Measurements from ENCODE around the gene HIBADH.

The HIBADH gene

GRCh38 chr7:27703181-27703580 lies 40.5 kb upstream of the HIBADH start:
- Histone ChIP-seq H3K4me3 (ENCODE audit: control insufficient read depth in 1 of 7, extremely low read depth in 1 of 7, insufficient read depth in 4 of 7, low read depth in 2 of 7, low read length in 6 of 7) (no peak overlapping the region), H3K27me3 (replicated peaks in 2 of 5; ENCODE audit: control insufficient read depth in 4 of 5, insufficient read depth in 5 of 5, low read length in 4 of 5) (no peaks in the 10 kb centered on the region), H3K36me3 (ENCODE audit: control insufficient read depth in 4 of 4, insufficient read depth in 4 of 4, low read length in 3 of 4) (no peaks in the 10 kb centered on the region), H3K27ac (ENCODE audit: insufficient read depth in 1 of 2, low read depth in 1 of 2, low read length in 2 of 2, poor library complexity in 1 of 2, severe bottlenecking in 2 of 2) (no peak overlapping the region), H3K4me1 (ENCODE audit: control extremely low read depth in 1 of 4, control insufficient read depth in 4 of 4, insufficient read depth in 4 of 4, low read length in 3 of 4) (peaks cover 0 to under 1% (median 0%) of the 10 kb centered on the region in 4 experiments), H3K9me3 (ENCODE audit: control extremely low read depth in 1 of 5, control insufficient read depth in 4 of 5, insufficient read depth in 2 of 5, low read depth in 1 of 5, low read length in 4 of 5) (no peaks in the 10 kb centered on the region)
- ChIA-PET POLR2A (no interaction called here), CTCF (interaction anchor here (0.9 kb wide), 1 partner anchor 17 kb away, joined by 3 read pairs; no protein-coding TSS in a partner anchor)
- WGBS (ENCODE audit: insufficient coverage), result no CpG with 5 or more reads among the region's 1 CpG
- no peak for DNase-seq

- no peaks in the 10 kb centered on the region for H3K36me3 ChIP-seq (ENCODE audit: control insufficient read depth in 4 of 4, insufficient read depth in 4 of 4, low read length in 3 of 4)
- POLR2A ChIA-PET, result no interaction called here
- CTCF ChIA-PET, result no interaction called here
- H3K4me3 ChIP-seq (ENCODE audit: control insufficient read depth in 1 of 7, extremely low read depth in 1 of 7, insufficient read depth in 4 of 7, low read depth in 2 of 7, low read length in 6 of 7), result no peak overlapping the region
- no peaks in the 10 kb centered on the region for H3K9me3 ChIP-seq (ENCODE audit: control extremely low read depth in 1 of 5, control insufficient read depth in 4 of 5, insufficient read depth in 2 of 5, low read depth in 1 of 5, low read length in 4 of 5)
- H3K27ac ChIP-seq (ENCODE audit: insufficient read depth in 1 of 2, low read depth in 1 of 2, low read length in 2 of 2, poor library complexity in 1 of 2, severe bottlenecking in 2 of 2), result no peak overlapping the region
- H3K27me3 ChIP-seq (replicated peaks in 2 of 5; ENCODE audit: control insufficient read depth in 4 of 5, insufficient read depth in 5 of 5, low read length in 4 of 5), result no peaks in the 10 kb centered on the region
- peaks cover 0 to 12% (median 6%) of the 10 kb centered on the region in 4 experiments for H3K4me1 ChIP-seq (ENCODE audit: control extremely low read depth in 1 of 4, control insufficient read depth in 4 of 4, insufficient read depth in 4 of 4, low read length in 3 of 4)
- DNase-seq, result no peak
- 100% methylated on average over 3 of the region's 6 CpGs for WGBS (ENCODE audit: insufficient coverage)
These were observed 37.8 kb upstream of the HIBADH start for GRCh38 chr7:27700501-27700900.

DNA sequence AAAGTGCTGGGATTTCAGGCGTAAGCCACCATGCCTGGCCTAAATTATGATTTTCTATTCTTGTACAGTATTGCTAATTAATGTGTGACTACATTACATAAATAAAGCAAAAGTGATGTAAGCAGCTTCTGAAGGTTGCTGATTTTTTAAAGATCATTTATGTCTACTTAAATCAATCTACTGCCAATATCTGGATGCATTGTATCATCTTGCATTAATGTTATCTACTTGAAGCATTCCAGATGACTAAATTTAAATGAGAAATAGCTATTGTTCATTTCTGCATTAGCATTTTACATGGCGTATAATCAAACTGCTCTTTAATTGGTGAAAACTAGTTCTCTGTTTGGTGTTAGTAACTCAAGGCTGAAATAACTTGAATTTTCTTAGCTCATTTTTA lies 37.1 kb upstream of the HIBADH start:
- no peaks in the 10 kb centered on the region for H3K36me3 ChIP-seq (ENCODE audit: control insufficient read depth in 4 of 4, insufficient read depth in 4 of 4, low read length in 3 of 4)
- H3K4me1 ChIP-seq (ENCODE audit: control extremely low read depth in 1 of 4, control insufficient read depth in 4 of 4, insufficient read depth in 4 of 4, low read length in 3 of 4), result peaks cover 0 to 12% (median 6%) of the 10 kb centered on the region in 4 experiments
- no peak overlapping the region for H3K27ac ChIP-seq (ENCODE audit: insufficient read depth in 1 of 2, low read depth in 1 of 2, low read length in 2 of 2, poor library complexity in 1 of 2, severe bottlenecking in 2 of 2)
- no peak for DNase-seq
- WGBS (ENCODE audit: insufficient coverage), result no CpG with 5 or more reads among the region's 2 CpGs
- no peak overlapping the region for H3K4me3 ChIP-seq (ENCODE audit: control insufficient read depth in 1 of 7, extremely low read depth in 1 of 7, insufficient read depth in 4 of 7, low read depth in 2 of 7, low read length in 6 of 7)
- ChIA-PET POLR2A (no interaction called here), CTCF (interaction anchor here (1.3 kb wide), 1 partner anchor 75 kb away, joined by 4 read pairs; no protein-coding TSS in a partner anchor)
- H3K27me3 ChIP-seq (replicated peaks in 2 of 5; ENCODE audit: control insufficient read depth in 4 of 5, insufficient read depth in 5 of 5, low read length in 4 of 5), result no peaks in the 10 kb centered on the region
- H3K9me3 ChIP-seq (ENCODE audit: control extremely low read depth in 1 of 5, control insufficient read depth in 4 of 5, insufficient read depth in 2 of 5, low read depth in 1 of 5, low read length in 4 of 5), result no peaks in the 10 kb centered on the region

GRCh38 chr7:27697861-27698430 lies 35.3 kb upstream of the HIBADH start:
- no peak overlapping the region for H3K27ac ChIP-seq (ENCODE audit: insufficient read depth in 1 of 2, low read depth in 1 of 2, low read length in 2 of 2, poor library complexity in 1 of 2, severe bottlenecking in 2 of 2)
- no peak overlapping the region for H3K4me3 ChIP-seq (ENCODE audit: control insufficient read depth in 1 of 7, extremely low read depth in 1 of 7, insufficient read depth in 4 of 7, low read depth in 2 of 7, low read length in 6 of 7)
- peaks cover 0 to 19% (median 6%) of the 10 kb centered on the region in 4 experiments for H3K4me1 ChIP-seq (ENCODE audit: control extremely low read depth in 1 of 4, control insufficient read depth in 4 of 4, insufficient read depth in 4 of 4, low read length in 3 of 4)
- peak; percentile 5 to 67 (median 58) for DNase-seq
- POLR2A ChIA-PET, result no interaction called here
- no peaks in the 10 kb centered on the region for H3K27me3 ChIP-seq (replicated peaks in 2 of 5; ENCODE audit: control insufficient read depth in 4 of 5, insufficient read depth in 5 of 5, low read length in 4 of 5)
- H3K36me3 ChIP-seq (ENCODE audit: control insufficient read depth in 4 of 4, insufficient read depth in 4 of 4, low read length in 3 of 4), result no peaks in the 10 kb centered on the region
- CTCF ChIA-PET, result interaction anchor here (1.3 kb wide), 1 partner anchor 9 kb away, joined by 3 read pairs; no protein-coding TSS in a partner anchor
- H3K9me3 ChIP-seq (ENCODE audit: control extremely low read depth in 1 of 5, control insufficient read depth in 4 of 5, insufficient read depth in 2 of 5, low read depth in 1 of 5, low read length in 4 of 5), result no peaks in the 10 kb centered on the region
- 45% methylated on average over 3 of the region's 3 CpGs for WGBS (ENCODE audit: insufficient coverage)

GRCh38 chr7:27695096-27695495 lies 32.4 kb upstream of the HIBADH start:
- Histone ChIP-seq H3K4me1 (ENCODE audit: control extremely low read depth in 1 of 4, control insufficient read depth in 4 of 4, insufficient read depth in 4 of 4, low read length in 3 of 4) (peaks cover 0 to 19% (median 6%) of the 10 kb centered on the region in 4 experiments), H3K9me3 (ENCODE audit: control extremely low read depth in 1 of 5, control insufficient read depth in 4 of 5, insufficient read depth in 2 of 5, low read depth in 1 of 5, low read length in 4 of 5) (no peaks in the 10 kb centered on the region), H3K27ac (ENCODE audit: insufficient read depth in 1 of 2, low read depth in 1 of 2, low read length in 2 of 2, poor library complexity in 1 of 2, severe bottlenecking in 2 of 2) (no peak overlapping the region), H3K36me3 (ENCODE audit: control insufficient read depth in 4 of 4, insufficient read depth in 4 of 4, low read length in 3 of 4) (no peaks in the 10 kb centered on the region), H3K27me3 (replicated peaks in 2 of 5; ENCODE audit: control insufficient read depth in 4 of 5, insufficient read depth in 5 of 5, low read length in 4 of 5) (no peaks in the 10 kb centered on the region), H3K4me3 (ENCODE audit: control insufficient read depth in 1 of 7, extremely low read depth in 1 of 7, insufficient read depth in 4 of 7, low read depth in 2 of 7, low read length in 6 of 7) (no peak overlapping the region)
- ChIA-PET CTCF (no interaction called here), POLR2A (no interaction called here)
- no peak for DNase-seq
- WGBS (ENCODE audit: insufficient coverage), result 100% methylated on average over 2 of the region's 4 CpGs

GRCh38 chr7:27693794-27694193 lies 31.1 kb upstream of the HIBADH start:
- ChIA-PET POLR2A (interaction anchor here (0.6 kb wide), 1 partner anchor 158 kb away, joined by 3 read pairs; no protein-coding TSS in a partner anchor), CTCF (interaction anchor here (0.6 kb wide), 1 partner anchor 228 kb away, joined by 3 read pairs; no protein-coding TSS in a partner anchor)
- DNase-seq, result no peak

GRCh38 chr7:27690649-27691048 lies 28.0 kb upstream of the HIBADH start:
- no peak overlapping the region for H3K27ac ChIP-seq (ENCODE audit: insufficient read depth in 1 of 2, low read depth in 1 of 2, low read length in 2 of 2, poor library complexity in 1 of 2, severe bottlenecking in 2 of 2)
- no peaks in the 10 kb centered on the region for H3K36me3 ChIP-seq (ENCODE audit: control insufficient read depth in 4 of 4, insufficient read depth in 4 of 4, low read length in 3 of 4)
- ChIA-PET CTCF (interaction anchor here (0.7 kb wide), 1 partner anchor 330 kb away, joined by 3 read pairs; no protein-coding TSS in a partner anchor), POLR2A (no interaction called here)
- H3K9me3 ChIP-seq (ENCODE audit: control extremely low read depth in 1 of 5, control insufficient read depth in 4 of 5, insufficient read depth in 2 of 5, low read depth in 1 of 5, low read length in 4 of 5), result peaks cover 0 to 5% (median 0%) of the 10 kb centered on the region in 5 experiments
- H3K4me3 ChIP-seq (ENCODE audit: control insufficient read depth in 1 of 7, extremely low read depth in 1 of 7, insufficient read depth in 4 of 7, low read depth in 2 of 7, low read length in 6 of 7), result no peak overlapping the region
- peaks cover 0 to 7% (median 0%) of the 10 kb centered on the region in 4 experiments for H3K4me1 ChIP-seq (ENCODE audit: control extremely low read depth in 1 of 4, control insufficient read depth in 4 of 4, insufficient read depth in 4 of 4, low read length in 3 of 4)
- H3K27me3 ChIP-seq (replicated peaks in 2 of 5; ENCODE audit: control insufficient read depth in 4 of 5, insufficient read depth in 5 of 5, low read length in 4 of 5), result no peaks in the 10 kb centered on the region
- DNase-seq, result no peak

More at GRCh38 chr7:27693794-27694193, 31.1 kb upstream of the HIBADH start:
- H3K9me3 ChIP-seq (ENCODE audit: control extremely low read depth in 1 of 5, control insufficient read depth in 4 of 5, insufficient read depth in 2 of 5, low read depth in 1 of 5, low read length in 4 of 5), result no peaks in the 10 kb centered on the region
- no peak overlapping the region for H3K4me3 ChIP-seq (ENCODE audit: control insufficient read depth in 1 of 7, extremely low read depth in 1 of 7, insufficient read depth in 4 of 7, low read depth in 2 of 7, low read length in 6 of 7)
- H3K36me3 ChIP-seq (ENCODE audit: control insufficient read depth in 4 of 4, insufficient read depth in 4 of 4, low read length in 3 of 4), result no peaks in the 10 kb centered on the region
- no peaks in the 10 kb centered on the region for H3K27me3 ChIP-seq (replicated peaks in 2 of 5; ENCODE audit: control insufficient read depth in 4 of 5, insufficient read depth in 5 of 5, low read length in 4 of 5)
- WGBS (ENCODE audit: insufficient coverage), result no CpG with 5 or more reads among the region's 3 CpGs
- peaks cover 0 to 19% (median 6%) of the 10 kb centered on the region in 4 experiments for H3K4me1 ChIP-seq (ENCODE audit: control extremely low read depth in 1 of 4, control insufficient read depth in 4 of 4, insufficient read depth in 4 of 4, low read length in 3 of 4)
- H3K27ac ChIP-seq (ENCODE audit: insufficient read depth in 1 of 2, low read depth in 1 of 2, low read length in 2 of 2, poor library complexity in 1 of 2, severe bottlenecking in 2 of 2), result no peak overlapping the region
